Astrocyte of the hippocampus (primary cell): ENCODE data around the gene TMA16.
A peak's percentile ranks its signal among the peaks of the same experiment; 100 is the strongest.
"Not testable (repeated sequence)": the region's sequence is repeated elsewhere in the genome, so short reads cannot be mapped to it uniquely, and the experiment has no call there.

Experiments used
- DNase-seq: peaks from one replicate; pipeline ENCODE4 v3.0.0; 2011; ENCODE audit warnings: low read depth, low spot score

The TMA16 gene

DNA sequence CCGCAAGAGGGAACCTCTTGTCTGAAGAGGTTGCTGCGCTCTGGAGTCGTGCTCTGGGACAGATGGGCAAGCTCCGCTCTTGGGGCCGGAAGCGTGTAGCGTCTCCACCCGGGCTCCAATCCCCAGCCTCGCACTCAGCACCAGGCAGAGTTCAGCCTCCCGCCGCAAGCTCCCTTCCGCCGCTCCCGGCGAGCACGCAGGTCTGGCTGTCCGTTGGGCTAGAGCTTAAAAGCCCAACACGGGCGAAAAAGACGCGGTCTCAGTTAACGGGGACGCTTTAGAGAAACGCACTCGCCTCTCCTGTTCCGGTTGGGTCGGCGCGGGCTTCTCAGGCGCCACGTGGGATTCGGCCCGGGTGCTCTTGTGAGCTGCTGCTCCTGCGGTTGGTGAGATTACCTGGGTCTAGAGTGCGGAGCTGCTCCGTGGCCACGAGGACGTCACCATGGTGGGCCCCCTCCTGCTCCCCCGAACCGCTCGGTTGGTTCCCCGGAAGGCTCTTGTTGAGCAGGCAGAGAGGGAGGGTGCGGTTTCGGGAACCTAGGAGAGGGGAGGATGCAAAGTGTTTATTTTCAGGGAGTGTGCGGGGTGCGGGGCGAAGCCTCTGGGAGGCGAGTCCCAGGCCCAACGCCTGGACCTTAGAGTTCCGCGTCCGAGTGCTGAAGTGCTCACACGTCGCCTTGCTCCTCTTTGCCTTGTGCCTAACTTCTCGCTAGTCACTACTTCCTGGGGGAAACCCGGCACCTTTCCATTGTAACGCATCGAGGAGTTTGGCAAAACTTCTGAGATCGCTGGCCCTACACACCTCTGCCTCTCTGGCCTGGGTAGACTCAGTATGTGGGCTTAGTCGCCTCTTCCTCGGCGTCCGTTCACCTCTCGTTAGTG, at the start of gene TMA16:
TSS of gene TMA16 (plus strand) at position 331 of the 882 bp plus-strand sequence. CDS start at position 443, 112 bp downstream.
- DNase-seq, result peak; percentile 97

- not testable (repeated sequence) for DNase-seq
These were observed 47.5 kb upstream of the TMA16 start for GRCh38 chr4:163447023-163447422.

DNA sequence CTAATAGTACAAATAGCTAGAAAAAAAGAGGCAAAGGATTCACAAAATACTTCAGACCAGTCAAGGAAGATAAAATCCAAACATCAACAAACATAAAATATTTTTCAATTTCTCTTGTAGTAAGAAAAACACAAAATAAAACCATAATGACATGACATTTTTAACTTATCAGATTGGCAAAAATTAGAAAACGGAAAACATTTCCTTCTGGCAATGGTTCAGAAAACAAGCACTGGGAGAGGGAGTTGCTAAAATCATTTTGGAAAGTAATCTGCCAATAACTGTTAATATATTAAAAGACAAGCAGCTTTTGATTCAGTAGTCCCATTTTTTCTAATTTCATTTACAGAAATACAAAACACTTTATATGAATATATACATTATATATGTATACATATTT, 47.0 kb upstream of the TMA16 start:
- no peak for DNase-seq

DNA sequence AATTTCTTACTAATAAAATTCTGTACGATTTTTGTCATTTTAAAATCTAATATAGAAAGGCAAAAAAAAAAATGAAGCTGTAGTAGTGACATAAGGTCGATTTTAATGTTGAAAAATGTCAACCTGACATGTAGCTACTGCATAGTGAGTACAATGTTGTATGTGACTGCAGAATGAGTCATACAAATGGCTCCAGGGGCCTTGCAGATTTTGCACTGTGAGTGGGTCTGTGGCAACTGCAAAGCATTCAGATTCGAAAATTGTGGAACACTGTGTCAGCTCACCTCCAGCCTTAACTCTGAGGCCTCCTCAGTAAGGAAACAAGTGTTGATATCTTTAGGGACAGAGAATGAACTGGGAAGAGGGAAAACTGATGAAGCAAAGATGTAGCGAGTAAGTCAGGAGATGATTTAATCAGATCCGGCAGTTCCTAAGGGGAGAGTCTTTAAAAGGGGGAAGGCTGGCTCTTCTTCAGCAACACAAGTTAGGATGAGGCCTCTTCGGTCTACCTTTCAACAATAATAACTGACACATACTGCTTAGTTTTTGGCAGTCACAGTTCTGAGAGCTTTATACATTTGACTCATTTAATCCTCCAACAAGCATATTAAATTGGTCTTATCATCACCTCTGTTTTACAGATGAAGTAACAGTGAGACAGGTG, 45.8 kb upstream of the TMA16 start:
- DNase-seq, result peak; percentile 59

- DNase-seq, result no peak
These were observed 31.9 kb upstream of the TMA16 start for GRCh38 chr4:163462556-163462955.

DNA sequence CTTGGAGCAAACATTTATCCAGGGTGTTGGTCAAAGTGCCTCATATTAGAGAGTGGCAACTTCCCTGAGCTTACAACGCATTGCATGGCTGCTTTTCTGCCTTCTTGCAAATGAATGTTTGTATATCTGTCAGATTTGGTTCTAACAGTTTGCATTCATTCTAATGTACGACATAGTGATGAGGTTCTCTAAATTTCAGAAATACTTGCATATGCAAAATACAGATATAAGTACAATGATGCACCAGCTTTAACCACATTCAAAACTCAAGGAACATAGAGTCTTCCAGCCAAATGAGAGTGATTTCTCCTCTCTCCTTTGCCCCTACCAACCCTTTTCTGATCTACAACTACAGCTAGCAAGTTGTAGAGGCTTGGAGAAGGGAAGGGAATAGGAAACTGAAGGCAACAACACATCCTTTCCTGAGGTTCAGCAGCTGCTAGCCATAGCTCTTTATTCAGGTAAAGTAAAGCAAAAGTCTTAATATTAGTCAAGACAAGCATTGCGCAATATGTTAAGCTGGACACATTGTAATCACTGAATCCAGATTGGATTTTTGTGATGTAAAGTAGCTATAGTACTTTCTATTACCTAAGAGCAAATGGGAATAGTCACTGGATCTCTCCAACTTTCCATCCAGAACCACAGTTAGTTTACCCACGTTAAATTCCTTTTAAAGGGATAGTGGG, 27.3 kb upstream of the TMA16 start:
- DNase-seq, result no peak

DNA sequence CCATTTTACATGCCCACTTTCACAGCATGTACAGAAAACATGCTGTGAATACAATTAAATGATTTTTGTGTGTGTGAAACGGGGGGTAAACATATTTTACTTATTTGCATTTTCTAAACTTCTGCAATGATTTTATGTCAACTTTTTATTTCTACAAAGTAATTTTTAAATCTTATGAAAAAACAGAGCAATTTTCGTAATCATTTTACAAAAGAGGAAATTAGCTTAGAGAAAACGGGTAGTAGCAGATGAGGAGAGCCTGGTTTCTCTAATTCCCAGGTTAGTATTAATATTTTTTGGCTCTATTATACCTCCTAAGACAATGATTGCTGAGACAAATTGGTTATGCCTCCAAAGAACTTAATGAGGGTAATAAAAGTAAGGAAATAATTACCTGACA, 24.1 kb upstream of the TMA16 start:
- no peak for DNase-seq

DNA sequence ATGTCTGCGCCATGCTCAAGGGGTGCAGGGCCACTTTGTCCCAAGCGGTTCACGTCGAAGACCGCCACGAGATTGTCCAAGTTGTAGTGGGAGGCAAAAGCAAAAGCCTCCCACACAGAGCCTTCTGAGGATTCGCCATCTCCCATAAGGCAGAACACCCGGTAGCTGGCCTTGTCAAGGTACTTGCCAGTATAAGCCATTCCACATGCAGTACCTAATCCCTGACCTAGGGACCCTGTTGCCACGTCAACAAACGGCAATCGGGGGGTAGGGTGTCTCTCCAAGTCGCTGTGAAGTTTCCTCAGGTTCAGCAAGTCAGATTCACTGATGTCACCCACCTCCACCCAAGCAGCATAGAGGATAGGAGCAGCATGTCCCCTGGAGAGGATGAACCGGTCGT, 21.4 kb upstream of the TMA16 start:
- DNase-seq, result no peak

- DNase-seq, result no peak
These were observed 20.9 kb upstream of the TMA16 start, which contains the start of gene TKTL2 for GRCh38 chr4:163473576-163473975. Gene TKTL2 (minus strand): TSS chr4:163473754. CDS start chr4:163473734, 20 bp downstream.

DNA sequence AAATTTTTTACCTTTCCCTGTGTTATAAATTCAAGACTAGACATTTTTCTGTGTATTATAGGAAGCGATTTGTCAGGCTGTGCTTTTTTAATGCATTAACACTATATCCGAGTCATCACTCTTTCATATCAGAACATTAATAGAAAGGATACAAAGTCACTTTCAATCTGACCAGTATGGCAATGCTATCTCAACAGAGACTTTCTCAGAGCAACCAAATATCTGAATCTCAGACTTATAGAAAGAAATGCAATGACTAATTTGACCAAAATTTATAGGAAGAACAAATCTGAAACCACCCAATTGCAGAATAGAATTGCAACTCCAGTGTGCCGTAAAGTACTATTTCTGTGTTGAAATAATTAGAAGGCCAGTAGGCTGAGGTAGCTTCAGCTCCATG, 20.5 kb upstream of the TMA16 start:
- DNase-seq, result no peak

GRCh38 chr4:163476761-163477438, 17.6 kb upstream of the TMA16 start:
- DNase-seq, result no peak

DNA sequence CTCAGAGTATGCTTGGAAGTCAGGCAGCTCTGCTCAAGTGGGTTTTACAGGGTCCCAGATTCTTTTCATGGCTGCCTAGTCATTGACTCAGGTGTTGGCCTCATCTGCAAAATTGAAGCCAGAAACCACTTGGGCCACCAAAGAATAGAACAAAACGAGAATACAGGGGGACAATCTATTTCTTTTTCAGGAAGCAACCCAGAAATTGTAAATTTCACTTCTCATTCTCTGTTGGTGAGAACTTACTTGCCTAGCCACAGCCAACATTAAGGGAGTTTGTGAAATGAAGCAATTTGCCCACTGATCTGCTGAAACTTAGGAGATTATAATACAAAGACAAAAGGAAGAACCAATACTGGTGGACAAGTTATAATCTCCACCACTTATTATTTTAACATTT, 12.3 kb upstream of the TMA16 start:
- DNase-seq, result no peak

- peak; percentile 72 for DNase-seq
These were observed 9.6 kb upstream of the TMA16 start for GRCh38 chr4:163484906-163485305.

GRCh38 chr4:163485589-163485988, 8.9 kb upstream of the TMA16 start:
- no peak for DNase-seq

GRCh38 chr4:163486321-163486720, 8.2 kb upstream of the TMA16 start:
- DNase-seq, result no peak

DNA sequence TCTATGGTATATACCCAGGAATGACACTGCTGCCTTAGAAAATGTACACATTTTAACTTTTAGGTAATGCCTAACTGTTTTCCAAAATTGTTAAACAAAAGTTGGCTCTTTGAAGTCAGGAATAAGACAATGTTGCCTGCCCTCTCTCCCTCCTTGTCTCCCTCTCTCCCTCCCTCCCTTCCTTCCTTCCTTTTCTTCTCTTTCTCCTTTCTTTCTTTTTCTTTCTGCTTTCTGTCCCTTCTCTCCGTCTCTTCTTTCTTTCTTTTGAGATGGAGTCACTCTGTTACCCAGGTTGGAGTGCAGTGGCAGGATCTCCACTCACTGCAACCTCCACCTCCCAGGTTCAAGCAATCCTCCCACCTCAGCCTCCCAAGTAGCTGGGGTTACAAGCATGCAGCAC, 4.6 kb upstream of the TMA16 start:
- DNase-seq, result no peak

- no peak for DNase-seq
These were observed 1.5 kb upstream of the TMA16 start for GRCh38 chr4:163492951-163493504.

DNA sequence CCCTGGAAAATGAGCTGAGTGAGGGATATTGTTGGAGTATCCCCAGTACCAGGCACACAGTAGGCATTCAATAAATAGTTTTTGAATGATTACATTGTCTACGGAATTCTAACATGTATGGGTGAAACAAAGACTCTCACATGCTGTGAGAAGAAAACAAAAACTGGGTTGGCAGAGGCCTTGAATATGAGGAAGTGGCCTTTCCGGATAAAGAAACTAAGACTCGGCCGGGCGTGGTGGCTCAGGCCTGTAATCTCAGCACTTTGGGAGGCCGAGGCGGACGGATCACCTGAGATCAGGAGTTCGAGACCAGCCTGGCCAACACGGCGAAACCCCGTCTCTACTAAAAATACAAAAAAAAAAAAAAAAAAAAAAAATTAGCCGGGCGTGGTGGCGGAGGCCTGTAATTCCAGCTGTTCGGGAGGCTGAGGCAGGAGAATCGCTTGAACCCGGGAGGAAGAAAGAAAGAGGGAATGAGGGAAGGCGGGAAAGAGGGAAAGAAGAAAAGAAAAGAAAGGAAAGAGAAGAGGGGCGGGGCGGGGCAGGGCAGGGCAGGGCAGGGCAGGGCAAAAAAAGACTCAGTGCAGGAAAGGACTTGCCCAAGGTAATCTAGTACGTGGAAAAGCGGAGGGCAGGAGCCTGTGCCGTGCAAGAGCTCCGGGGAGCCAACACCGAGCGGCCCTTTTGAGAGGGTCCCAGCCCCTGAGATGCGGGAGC, 689 bp upstream of the TMA16 start:
- no peak for DNase-seq

DNA sequence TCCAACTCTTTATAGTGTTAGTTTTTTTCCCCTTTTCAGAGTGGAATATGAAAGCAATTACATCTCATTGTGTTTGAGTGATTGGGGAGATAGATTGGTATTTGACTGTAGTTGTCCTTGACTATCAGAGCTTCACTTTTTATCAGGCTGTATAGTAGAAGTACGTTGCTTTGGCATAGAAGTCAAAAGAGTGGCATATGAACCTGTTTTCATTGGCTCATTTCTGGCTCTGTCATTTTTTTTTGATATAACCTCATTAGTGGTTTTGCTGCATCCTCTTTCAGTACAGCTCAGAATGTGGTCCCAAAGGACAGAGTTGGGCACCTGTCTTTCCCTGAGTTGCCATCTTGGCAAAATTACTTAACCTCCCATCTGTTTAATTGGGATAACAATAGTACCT, 1.4 kb downstream of the TMA16 start:
- peak; percentile 7 for DNase-seq

GRCh38 chr4:163500586-163500985, 6.1 kb downstream of the TMA16 start:
- no peak for DNase-seq

GRCh38 chr4:163505374-163505773, 10.9 kb downstream of the TMA16 start:
- peak; percentile 15 for DNase-seq
